Ishikawa (cell line): ENCODE measurements around the gene MYL10.

Source experiments
- CEBPB ChIP-seq: IDR thresholded peaks from 2 replicates; pipeline ENCODE4 v1.6.1; 2012
- CREB1 ChIP-seq: IDR thresholded peaks from 2 replicates; pipeline ENCODE4 v1.6.1; 2012; ENCODE audit warnings: low read depth
- EGR1 ChIP-seq: IDR thresholded peaks from 2 replicates; pipeline ENCODE4 v1.6.1; 2012
- EP300 ChIP-seq: IDR thresholded peaks from 2 replicates; pipeline ENCODE4 v1.6.1; 2012; ENCODE audit warnings: borderline replicate concordance
- FOXM1 ChIP-seq: IDR thresholded peaks from 2 replicates; pipeline ENCODE4 v1.6.1; 2012; ENCODE audit warnings: low read depth, borderline replicate concordance
- NFIC ChIP-seq: IDR thresholded peaks from 2 replicates; pipeline ENCODE4 v1.6.1; 2012
- RAD21 ChIP-seq: IDR thresholded peaks from 2 replicates; pipeline ENCODE4 v1.6.1; 2012; ENCODE audit warnings: low read depth
- TAF1 ChIP-seq: IDR thresholded peaks from 2 replicates; pipeline ENCODE4 v1.6.1; 2012; ENCODE audit warnings: low read depth, mild to moderate bottlenecking
- TCF12 ChIP-seq: IDR thresholded peaks from 2 replicates; pipeline ENCODE4 v1.6.1; 2012; ENCODE audit warnings: low read depth
- TEAD4 ChIP-seq: IDR thresholded peaks from 2 replicates; pipeline ENCODE4 v1.6.1; 2012
- YY1 ChIP-seq: IDR thresholded peaks from 2 replicates; pipeline ENCODE4 v1.6.1; 2012; ENCODE audit warnings: low read depth
- ZBTB7A ChIP-seq: IDR thresholded peaks from 2 replicates; pipeline ENCODE4 v1.6.1; 2012; ENCODE audit warnings: low read depth
- TF ChIP-seq, protein P1 (sequence below): IDR thresholded peaks from 2 replicates; pipeline ENCODE4 v1.6.1; 2012
- TF ChIP-seq, protein P2 (sequence below): IDR thresholded peaks from 2 replicates; pipeline ENCODE4 v1.6.1; 2012; ENCODE audit warnings: low read depth, mild to moderate bottlenecking
- TF ChIP-seq, protein P3 (sequence below): IDR thresholded peaks from 2 replicates; pipeline ENCODE4 v1.6.1; 2012

The MYL10 gene

DNA sequence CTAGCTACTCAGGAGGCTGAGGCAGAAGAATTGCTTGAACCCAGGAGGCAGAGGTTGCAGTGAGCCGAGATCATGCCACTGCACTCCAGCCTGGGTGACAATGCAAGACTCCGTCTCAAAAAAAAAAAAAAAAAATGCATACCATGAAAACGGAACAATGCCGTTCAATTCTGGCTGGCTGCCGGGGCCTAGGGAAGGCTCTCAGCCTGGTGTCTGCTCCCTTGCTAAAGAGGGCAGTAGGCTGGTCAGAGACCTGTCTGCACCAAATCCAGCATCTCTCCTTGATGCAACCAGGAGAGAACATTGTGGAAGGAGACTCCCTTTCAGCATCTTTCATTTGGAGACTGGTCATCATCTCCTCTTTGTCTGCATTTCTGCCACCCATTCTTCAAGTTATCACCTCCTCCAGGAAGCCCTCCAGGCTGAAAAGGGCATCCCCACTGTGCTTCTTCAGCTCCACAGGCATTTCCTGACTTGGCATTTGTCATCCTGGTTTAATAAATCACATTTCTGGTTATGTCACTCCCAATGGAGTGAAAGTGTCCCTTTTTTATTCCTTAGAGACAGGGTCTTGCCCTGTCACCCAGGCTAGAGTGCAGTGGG is 24.7 kb downstream of the MYL10 start:
- TF ChIP-seq ZBTB7A: no peak
- no peak for TF ChIP-seq FOXM1
- TF ChIP-seq TEAD4: no peak
- TF ChIP-seq CEBPB: no peak
- TF ChIP-seq EGR1: no peak
- TF ChIP-seq TAF1: no peak
- TF ChIP-seq, protein P1, sequence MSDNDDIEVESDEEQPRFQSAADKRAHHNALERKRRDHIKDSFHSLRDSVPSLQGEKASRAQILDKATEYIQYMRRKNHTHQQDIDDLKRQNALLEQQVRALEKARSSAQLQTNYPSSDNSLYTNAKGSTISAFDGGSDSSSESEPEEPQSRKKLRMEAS: no peak
- TF ChIP-seq RAD21: no peak
- TF ChIP-seq EP300: no peak
- no peak for TF ChIP-seq TCF12
- TF ChIP-seq, protein P2, sequence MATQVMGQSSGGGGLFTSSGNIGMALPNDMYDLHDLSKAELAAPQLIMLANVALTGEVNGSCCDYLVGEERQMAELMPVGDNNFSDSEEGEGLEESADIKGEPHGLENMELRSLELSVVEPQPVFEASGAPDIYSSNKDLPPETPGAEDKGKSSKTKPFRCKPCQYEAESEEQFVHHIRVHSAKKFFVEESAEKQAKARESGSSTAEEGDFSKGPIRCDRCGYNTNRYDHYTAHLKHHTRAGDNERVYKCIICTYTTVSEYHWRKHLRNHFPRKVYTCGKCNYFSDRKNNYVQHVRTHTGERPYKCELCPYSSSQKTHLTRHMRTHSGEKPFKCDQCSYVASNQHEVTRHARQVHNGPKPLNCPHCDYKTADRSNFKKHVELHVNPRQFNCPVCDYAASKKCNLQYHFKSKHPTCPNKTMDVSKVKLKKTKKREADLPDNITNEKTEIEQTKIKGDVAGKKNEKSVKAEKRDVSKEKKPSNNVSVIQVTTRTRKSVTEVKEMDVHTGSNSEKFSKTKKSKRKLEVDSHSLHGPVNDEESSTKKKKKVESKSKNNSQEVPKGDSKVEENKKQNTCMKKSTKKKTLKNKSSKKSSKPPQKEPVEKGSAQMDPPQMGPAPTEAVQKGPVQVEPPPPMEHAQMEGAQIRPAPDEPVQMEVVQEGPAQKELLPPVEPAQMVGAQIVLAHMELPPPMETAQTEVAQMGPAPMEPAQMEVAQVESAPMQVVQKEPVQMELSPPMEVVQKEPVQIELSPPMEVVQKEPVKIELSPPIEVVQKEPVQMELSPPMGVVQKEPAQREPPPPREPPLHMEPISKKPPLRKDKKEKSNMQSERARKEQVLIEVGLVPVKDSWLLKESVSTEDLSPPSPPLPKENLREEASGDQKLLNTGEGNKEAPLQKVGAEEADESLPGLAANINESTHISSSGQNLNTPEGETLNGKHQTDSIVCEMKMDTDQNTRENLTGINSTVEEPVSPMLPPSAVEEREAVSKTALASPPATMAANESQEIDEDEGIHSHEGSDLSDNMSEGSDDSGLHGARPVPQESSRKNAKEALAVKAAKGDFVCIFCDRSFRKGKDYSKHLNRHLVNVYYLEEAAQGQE: no peak

DNA sequence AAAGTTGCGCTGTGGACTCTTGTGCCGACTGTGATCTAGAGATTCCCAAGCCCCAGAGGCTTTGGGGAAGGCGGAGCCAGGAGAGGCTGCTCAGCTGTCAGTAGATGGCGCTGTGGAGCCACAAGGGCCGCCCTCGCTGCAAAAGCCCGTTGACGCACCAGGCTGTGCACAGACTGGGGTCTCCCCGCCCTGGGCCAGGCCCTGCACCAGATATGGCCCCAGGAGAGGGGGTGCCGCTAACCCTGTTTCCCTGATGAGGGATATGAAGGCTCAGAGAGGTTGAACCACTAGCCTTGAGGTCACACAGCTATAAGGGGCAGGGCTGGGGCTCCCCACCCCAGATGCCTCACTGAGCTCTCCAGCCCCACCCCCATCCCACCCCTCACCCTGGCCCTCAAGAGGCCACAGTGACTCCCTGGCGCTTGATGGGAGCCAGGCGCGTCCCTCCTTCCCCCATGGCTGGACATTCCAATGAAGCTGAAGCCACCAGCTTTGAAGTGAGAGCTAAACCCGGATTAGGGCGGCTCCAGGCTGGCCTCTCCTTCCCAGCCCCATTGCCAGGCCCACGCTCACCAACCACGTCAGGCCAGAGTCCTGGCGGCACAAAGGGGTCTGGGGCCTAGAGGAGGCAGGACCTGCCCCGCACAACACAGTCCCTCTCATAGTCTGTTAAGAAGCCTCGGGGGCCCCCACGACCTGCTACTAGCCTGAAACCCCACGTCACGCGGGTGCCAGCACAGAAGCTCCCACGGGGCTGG is 26.4 kb downstream of the MYL10 start:
- TF ChIP-seq, protein P2: no peak
- peak; percentile 70; the same call in 1 of the 2 replicates for TF ChIP-seq ZBTB7A
- peak; percentile 94 for TF ChIP-seq RAD21

DNA sequence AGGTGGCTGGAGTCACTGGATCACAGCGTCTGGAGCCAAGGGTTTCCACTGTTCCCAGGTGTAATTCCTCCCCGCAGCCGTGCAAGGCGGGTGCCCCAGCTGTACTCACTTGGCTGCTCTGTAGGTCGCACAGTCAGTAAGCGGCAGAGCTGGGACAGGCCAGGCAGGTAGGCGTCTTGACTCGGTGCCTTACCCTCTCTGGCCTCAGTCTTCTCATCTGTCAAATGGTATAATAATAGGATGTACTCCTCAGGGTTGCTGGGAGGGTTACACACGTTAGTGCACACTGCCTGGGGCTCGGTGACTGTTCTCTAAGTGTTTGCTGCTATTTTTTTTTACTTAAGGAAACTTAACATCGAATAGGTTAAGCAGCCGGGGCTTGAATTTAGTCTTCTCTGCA is 27.0 kb downstream of the MYL10 start:
- TF ChIP-seq CREB1 (no peak), EP300 (no peak), TCF12 (no peak), TEAD4 (no peak), YY1 (no peak), FOXM1 (no peak), NFIC (no peak), ZBTB7A (no peak), RAD21 (no peak), CEBPB (no peak), EGR1 (no peak), TAF1 (no peak)
- TF ChIP-seq, protein P3, sequence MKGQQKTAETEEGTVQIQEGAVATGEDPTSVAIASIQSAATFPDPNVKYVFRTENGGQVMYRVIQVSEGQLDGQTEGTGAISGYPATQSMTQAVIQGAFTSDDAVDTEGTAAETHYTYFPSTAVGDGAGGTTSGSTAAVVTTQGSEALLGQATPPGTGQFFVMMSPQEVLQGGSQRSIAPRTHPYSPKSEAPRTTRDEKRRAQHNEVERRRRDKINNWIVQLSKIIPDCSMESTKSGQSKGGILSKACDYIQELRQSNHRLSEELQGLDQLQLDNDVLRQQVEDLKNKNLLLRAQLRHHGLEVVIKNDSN: no peak
- TF ChIP-seq, protein P2: no peak
- TF ChIP-seq, protein P1: no peak

DNA sequence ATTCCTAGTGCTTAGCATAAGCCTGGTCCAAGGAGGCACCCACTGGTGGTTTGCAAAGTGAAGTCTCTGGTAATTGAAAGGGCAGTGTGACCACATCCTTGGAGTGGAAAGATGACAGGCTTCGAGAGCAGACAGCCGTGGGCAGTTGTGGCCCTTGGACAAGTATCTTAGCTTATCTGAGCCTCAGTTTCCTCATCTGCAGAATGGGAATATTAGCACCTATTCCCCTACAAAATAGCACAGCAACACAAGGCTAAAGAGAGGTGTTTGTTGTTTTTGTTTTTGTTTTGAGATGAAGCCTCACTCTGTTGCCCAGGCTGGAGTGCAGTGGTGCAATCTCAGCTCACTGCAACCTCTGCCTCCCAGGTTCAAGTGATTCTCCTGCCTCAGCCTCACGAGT is 29.3 kb downstream of the MYL10 start:
- TF ChIP-seq EGR1 (no peak), CEBPB (no peak), CREB1 (no peak), NFIC (no peak)
